ENCODE measurements around the gene TSPAN14.

The TSPAN14 gene

DNA sequence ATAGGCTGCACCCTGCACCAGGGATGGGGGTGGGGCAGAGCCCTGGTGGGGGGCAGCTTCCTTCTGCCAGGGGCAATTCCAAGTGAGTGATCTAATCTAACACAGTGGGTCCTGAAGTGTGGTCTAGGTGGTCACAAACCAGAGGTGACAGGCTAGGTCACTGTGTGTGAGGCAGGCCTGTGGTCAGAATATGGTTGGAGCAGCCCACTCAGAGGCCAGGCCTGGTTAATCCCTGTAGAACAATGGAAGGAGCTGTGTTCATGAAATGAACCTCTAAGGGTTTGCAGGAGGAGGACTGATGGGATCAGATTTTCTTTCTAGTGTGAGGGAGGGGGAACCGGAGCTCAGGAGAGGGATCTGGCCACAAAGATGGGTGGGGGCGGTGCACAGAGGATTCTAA is 10.0 kb upstream of the TSPAN14 start:
- Histone ChIP-seq H3K4me1 (ENCODE audit: insufficient read depth, poor library complexity, severe bottlenecking) (no peaks in the 10 kb centered on the region), H3K36me3 (ENCODE audit: low read depth) (no peaks in the 10 kb centered on the region), H3K4me3 (ENCODE audit: severe bottlenecking) (no peak overlapping the region), H3K27me3 (ENCODE audit: insufficient read depth, poor library complexity, severe bottlenecking) (no peaks in the 10 kb centered on the region), H3K27ac (ENCODE audit: poor library complexity, severe bottlenecking) (peak overlapping the region; percentile 0), H3K9me3 (ENCODE audit: severe bottlenecking) (no peaks in the 10 kb centered on the region)
- DNase-seq (ENCODE audit: low spot score), result no peak
- no peak for ATAC-seq (ENCODE audit: low read depth)
- TF ChIP-seq, protein P1, sequence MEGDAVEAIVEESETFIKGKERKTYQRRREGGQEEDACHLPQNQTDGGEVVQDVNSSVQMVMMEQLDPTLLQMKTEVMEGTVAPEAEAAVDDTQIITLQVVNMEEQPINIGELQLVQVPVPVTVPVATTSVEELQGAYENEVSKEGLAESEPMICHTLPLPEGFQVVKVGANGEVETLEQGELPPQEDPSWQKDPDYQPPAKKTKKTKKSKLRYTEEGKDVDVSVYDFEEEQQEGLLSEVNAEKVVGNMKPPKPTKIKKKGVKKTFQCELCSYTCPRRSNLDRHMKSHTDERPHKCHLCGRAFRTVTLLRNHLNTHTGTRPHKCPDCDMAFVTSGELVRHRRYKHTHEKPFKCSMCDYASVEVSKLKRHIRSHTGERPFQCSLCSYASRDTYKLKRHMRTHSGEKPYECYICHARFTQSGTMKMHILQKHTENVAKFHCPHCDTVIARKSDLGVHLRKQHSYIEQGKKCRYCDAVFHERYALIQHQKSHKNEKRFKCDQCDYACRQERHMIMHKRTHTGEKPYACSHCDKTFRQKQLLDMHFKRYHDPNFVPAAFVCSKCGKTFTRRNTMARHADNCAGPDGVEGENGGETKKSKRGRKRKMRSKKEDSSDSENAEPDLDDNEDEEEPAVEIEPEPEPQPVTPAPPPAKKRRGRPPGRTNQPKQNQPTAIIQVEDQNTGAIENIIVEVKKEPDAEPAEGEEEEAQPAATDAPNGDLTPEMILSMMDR (IDR thresholded peaks at IDR 0.05; ENCODE audit: poor library complexity, severe bottlenecking), result no peak

DNA sequence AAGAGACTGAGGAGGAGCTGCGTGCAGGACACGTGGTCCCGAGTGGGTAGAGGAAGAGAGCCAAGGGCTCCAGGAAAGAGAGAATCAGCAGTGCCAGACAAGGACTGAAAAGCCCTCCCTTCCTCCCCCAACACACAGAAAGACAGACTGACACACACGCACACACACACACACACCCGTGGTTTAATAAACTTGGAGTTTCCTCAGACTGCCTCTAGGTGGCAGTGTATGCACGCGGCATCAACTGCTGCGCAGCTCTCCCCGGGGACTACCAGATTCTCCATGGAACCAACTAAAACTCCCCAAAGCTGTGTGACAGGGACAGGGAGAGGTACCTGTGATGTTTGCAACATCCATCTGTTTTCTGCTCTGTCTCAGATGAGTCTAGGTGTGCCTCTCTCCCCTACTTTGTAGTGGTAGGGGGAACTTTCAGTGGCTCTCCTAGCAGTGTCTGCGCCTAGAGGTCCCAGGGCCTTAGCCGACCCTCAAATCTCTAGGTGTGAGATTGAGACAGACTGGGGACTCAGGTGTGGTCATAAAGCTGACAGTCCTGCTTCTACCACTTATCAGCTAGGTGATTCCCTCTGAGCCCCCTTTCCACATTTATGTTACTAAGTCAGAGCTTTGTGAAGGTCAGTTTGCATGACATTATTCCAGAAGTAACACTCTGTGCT is 9.3 kb upstream of the TSPAN14 start:
- no peaks in the 10 kb centered on the region for H3K27me3 ChIP-seq (ENCODE audit: insufficient read depth, poor library complexity, severe bottlenecking)
- H3K4me3 ChIP-seq (ENCODE audit: severe bottlenecking), result no peak overlapping the region
- ATAC-seq (ENCODE audit: low read depth) (peak; percentile 84), DNase-seq (ENCODE audit: low spot score) (no peak)
- no peaks in the 10 kb centered on the region for H3K9me3 ChIP-seq (ENCODE audit: severe bottlenecking)
- no peaks in the 10 kb centered on the region for H3K4me1 ChIP-seq (ENCODE audit: insufficient read depth, poor library complexity, severe bottlenecking)
- TF ChIP-seq, protein P1 (IDR thresholded peaks at IDR 0.05; ENCODE audit: poor library complexity, severe bottlenecking), result peak; percentile 90
- no peaks in the 10 kb centered on the region for H3K36me3 ChIP-seq (ENCODE audit: low read depth)
- peak overlapping the region; percentile 0 for H3K27ac ChIP-seq (ENCODE audit: poor library complexity, severe bottlenecking)

DNA sequence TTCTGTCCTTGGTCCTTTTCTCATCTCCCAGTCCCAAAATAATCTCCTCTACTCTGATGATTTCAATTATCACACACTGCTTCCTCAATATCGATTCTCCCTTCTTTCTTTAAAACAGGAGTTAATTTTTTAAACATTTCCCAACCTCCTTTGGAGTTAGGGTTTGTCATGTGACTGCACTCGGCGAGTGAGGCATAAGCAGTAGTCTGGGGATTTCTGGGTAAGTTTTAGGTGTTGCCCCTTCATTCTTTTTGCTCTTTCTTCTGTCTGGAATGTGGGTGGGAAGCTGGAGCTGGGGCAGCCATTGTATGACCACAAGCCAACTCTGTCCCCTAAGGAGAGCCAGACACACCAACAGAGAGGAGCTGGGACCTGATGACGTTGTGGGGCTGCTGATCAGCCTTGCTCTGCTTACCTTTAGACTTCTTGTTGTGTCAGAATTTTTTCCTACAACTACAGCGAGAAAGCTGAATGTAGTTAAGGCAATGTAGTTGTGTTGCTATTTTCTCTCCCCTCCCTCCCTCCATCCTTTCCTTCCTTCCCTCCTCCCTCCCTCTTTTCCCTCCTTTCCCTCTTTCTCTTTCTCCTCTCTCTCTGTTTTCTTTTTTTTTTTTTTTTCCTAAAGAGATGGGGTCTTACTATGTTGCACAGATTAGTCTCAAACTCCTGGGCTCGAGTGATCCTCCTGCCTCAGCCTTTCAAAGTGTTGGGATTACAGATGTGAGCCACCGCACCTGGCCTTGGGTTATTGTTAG is 6.5 kb upstream of the TSPAN14 start:
- DNase-seq (ENCODE audit: low spot score) (no peak), ATAC-seq (ENCODE audit: low read depth) (no peak)
- Histone ChIP-seq H3K4me1 (ENCODE audit: insufficient read depth, poor library complexity, severe bottlenecking) (no peaks in the 10 kb centered on the region), H3K9me3 (ENCODE audit: severe bottlenecking) (no peaks in the 10 kb centered on the region), H3K36me3 (ENCODE audit: low read depth) (no peaks in the 10 kb centered on the region), H3K27me3 (ENCODE audit: insufficient read depth, poor library complexity, severe bottlenecking) (no peaks in the 10 kb centered on the region), H3K27ac (ENCODE audit: poor library complexity, severe bottlenecking) (no peak overlapping the region), H3K4me3 (ENCODE audit: severe bottlenecking) (no peak overlapping the region)
- TF ChIP-seq, protein P1 (IDR thresholded peaks at IDR 0.05; ENCODE audit: poor library complexity, severe bottlenecking), result no peak

DNA sequence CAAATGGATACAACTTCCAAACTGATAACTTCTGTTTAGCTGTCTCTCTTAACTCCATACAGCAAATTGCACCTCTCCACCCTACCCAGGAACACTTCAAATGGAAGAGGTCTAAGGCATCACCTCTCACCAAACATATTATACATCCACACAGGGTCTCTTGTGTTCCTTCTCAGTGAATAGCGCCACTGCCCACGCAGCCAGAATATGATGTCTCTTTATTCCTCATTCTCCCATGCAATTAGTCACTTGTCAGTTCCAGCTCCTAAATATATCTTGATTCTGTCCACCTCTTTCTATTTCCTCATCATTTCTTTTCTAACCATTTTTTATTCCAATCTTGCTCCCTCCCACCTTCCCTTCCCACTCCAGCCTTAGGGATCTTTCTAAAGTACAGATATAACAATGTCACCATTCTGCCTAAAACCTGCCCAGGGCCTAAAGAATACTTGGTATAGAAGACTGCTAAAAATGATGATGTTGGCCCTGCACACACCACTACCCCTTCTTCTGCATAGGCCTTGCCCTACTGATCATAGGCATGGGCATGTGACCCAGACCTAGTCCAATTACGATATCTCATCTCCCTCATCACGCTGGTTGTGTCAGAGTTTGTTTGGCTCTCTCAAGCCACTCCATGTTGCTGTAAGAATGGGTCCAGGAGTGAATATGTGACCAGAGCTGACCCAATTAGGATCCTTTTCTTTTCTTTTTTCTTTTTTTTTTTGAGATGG is 5.7 kb upstream of the TSPAN14 start:
- H3K4me1 ChIP-seq (ENCODE audit: insufficient read depth, poor library complexity, severe bottlenecking), result no peaks in the 10 kb centered on the region
- H3K27ac ChIP-seq (ENCODE audit: poor library complexity, severe bottlenecking), result no peak overlapping the region
- no peak for ATAC-seq (ENCODE audit: low read depth)
- no peaks in the 10 kb centered on the region for H3K27me3 ChIP-seq (ENCODE audit: insufficient read depth, poor library complexity, severe bottlenecking)
- H3K36me3 ChIP-seq (ENCODE audit: low read depth), result no peaks in the 10 kb centered on the region
- H3K4me3 ChIP-seq (ENCODE audit: severe bottlenecking), result no peak overlapping the region
- no peaks in the 10 kb centered on the region for H3K9me3 ChIP-seq (ENCODE audit: severe bottlenecking)
- TF ChIP-seq, protein P1 (IDR thresholded peaks at IDR 0.05; ENCODE audit: poor library complexity, severe bottlenecking), result no peak
- DNase-seq (ENCODE audit: low spot score), result no peak
